ENCODE measurements around the gene CCDC175.
A peak's percentile ranks its signal among the peaks of the same experiment; 100 is the strongest.

The CCDC175 gene

DNA sequence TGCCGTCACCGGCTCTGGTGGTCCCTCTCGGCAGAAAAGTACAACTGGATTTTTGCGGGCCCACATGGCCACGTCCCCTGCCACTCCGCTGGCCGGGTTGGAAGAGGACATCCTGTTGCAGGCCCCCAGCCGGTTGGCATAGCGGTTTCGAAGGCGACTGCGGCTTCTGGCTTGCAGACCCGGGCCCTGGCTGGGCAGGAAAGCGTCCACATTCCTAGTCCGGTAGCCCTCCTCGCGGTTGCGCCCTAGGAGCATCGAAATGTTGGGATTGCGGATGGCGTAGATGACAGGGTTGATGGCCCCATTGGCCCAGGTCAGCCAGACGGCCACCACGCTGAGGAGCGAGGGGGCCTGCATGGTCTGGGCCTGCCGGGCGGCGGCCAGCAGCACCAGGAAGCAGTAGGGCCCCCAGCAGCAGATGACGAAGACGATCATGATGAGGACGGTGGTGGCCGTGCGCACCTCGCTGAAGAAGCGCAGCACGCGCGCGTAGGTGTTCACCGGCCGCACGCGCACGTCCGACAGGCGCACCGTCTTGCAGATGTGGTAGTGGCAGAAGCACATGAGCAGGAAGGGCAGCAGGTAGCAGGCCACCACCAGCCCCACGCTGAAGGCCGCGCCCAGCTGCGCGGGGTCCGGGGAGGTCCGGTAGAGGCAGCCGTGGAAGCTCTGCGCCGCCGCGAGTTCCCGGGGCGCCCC, 112.7 kb downstream of the CCDC175 start:
- Histone ChIP-seq H3K4me1 (ENCODE audit: control insufficient read depth, insufficient read depth, low read length) (peaks cover 17% of the 10 kb centered on the region), H3K36me3 (ENCODE audit: control insufficient read depth in 2 of 2, insufficient read depth in 2 of 2, low read length in 2 of 2) (no peaks in the 10 kb centered on the region), H3K9ac (ENCODE audit: low read length in 2 of 2) (peak overlapping the region; percentile 55 to 64), H3K27ac (ENCODE audit: low read length) (peak overlapping the region; percentile 75), H3K9me3 (ENCODE audit: control insufficient read depth in 2 of 2, low read length in 2 of 2) (no peaks in the 10 kb centered on the region), H3K27me3 (ENCODE audit: control insufficient read depth in 1 of 2, insufficient read depth in 2 of 2, low read length in 2 of 2) (no peaks in the 10 kb centered on the region), H3K4me3 (ENCODE audit: low read length in 2 of 2) (peak overlapping the region; percentile 63 to 81)

DNA sequence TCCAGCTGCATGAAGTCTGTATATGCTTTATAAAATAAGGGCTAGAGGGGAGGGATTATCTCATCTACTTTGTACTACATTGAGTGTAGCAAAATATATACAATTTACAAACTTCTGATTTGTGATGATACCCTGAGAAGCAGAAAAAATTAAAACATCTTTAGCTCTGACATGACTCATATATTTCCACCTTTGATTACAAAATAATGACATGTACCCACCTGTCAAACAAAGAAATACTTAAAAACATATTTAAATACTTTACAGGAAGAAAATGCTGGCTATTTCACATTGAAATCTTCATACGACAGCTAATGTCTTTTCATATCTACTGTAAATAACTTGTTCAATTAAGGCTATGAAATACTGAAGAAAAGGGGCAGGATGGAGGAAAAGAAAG, 114.7 kb downstream of the CCDC175 start:
- Histone ChIP-seq H3K4me3 (ENCODE audit: low read length in 2 of 2) (no peak overlapping the region), H3K9ac (ENCODE audit: low read length in 2 of 2) (no peak overlapping the region), H3K27me3 (ENCODE audit: control insufficient read depth in 1 of 2, insufficient read depth in 2 of 2, low read length in 2 of 2) (no peaks in the 10 kb centered on the region), H3K36me3 (ENCODE audit: control insufficient read depth in 2 of 2, insufficient read depth in 2 of 2, low read length in 2 of 2) (no peaks in the 10 kb centered on the region), H3K4me1 (ENCODE audit: control insufficient read depth, insufficient read depth, low read length) (peaks cover 17% of the 10 kb centered on the region), H3K9me3 (ENCODE audit: control insufficient read depth in 2 of 2, low read length in 2 of 2) (no peaks in the 10 kb centered on the region), H3K27ac (ENCODE audit: low read length) (no peak overlapping the region)

DNA sequence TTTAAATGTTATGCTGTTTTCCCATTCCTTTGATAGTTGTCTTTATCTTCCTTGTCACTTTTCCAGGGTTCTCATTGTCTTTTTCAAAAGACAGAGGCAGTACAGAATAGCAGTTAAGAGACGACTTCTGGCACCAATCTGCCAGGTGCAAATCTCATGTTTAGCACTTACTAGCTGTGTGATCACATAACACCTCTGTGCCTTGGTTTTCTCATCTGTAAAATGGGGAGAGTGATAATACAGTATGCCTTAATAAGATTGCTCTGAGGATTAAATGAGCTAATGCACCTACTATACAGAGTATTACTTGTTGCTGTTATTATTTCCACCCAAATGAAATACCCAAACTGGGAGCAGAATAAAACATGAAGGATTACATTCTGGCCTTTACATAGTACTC, 116.2 kb downstream of the CCDC175 start:
- Histone ChIP-seq H3K27ac (ENCODE audit: low read length) (no peak overlapping the region), H3K36me3 (ENCODE audit: control insufficient read depth in 2 of 2, insufficient read depth in 2 of 2, low read length in 2 of 2) (no peaks in the 10 kb centered on the region), H3K4me1 (ENCODE audit: control insufficient read depth, insufficient read depth, low read length) (peaks cover 12% of the 10 kb centered on the region), H3K9me3 (ENCODE audit: control insufficient read depth in 2 of 2, low read length in 2 of 2) (no peaks in the 10 kb centered on the region), H3K27me3 (ENCODE audit: control insufficient read depth in 1 of 2, insufficient read depth in 2 of 2, low read length in 2 of 2) (no peaks in the 10 kb centered on the region), H3K4me3 (ENCODE audit: low read length in 2 of 2) (no peak overlapping the region), H3K9ac (ENCODE audit: low read length in 2 of 2) (no peak overlapping the region)

DNA sequence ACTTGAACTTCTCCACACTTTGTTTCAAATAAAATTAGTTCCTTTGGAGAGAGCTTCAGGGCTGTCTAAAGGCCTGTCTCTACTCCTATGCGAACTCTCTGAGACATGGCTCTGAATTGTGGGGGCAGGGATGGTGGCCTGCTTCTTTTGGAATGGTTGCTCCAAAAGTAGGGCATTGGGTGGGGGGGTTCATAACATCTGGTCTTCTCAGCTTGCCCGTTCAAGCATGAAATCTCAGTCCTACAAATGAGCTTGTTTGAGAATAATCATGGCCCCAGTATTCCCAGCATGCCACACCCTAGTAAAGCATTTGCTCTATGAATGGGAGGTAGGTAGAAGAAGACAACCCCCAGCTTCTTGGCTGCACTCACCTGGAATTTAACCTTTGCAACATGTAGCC, 118.1 kb downstream of the CCDC175 start:
- H3K9ac ChIP-seq (ENCODE audit: low read length in 2 of 2), result no peak overlapping the region
- no peaks in the 10 kb centered on the region for H3K27me3 ChIP-seq (ENCODE audit: control insufficient read depth in 1 of 2, insufficient read depth in 2 of 2, low read length in 2 of 2)
- no peak overlapping the region for H3K27ac ChIP-seq (ENCODE audit: low read length)
- no peaks in the 10 kb centered on the region for H3K9me3 ChIP-seq (ENCODE audit: control insufficient read depth in 2 of 2, low read length in 2 of 2)
- H3K4me1 ChIP-seq (ENCODE audit: control insufficient read depth, insufficient read depth, low read length), result peaks cover 2% of the 10 kb centered on the region
- no peak overlapping the region for H3K4me3 ChIP-seq (ENCODE audit: low read length in 2 of 2)
- H3K36me3 ChIP-seq (ENCODE audit: control insufficient read depth in 2 of 2, insufficient read depth in 2 of 2, low read length in 2 of 2), result no peaks in the 10 kb centered on the region

DNA sequence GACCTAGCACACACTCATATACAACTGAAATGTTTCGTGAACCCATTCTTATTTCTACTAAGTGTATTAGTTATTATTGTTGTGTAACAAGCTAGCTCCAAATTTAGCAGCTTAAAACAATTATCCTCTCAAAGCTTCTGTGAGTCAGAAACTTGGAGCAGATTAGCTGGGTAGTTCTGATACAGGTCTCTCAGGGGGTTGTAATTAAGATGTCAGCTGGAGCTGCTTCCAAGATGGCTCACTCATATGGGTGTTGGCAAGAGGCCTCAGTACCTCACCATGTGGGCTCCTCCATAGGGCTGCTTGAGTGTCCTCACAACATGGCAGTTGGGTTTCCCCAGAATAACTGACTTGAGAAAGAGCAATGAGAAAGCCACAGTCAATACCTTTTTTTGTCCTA, 121.2 kb downstream of the CCDC175 start:
- Histone ChIP-seq H3K27ac (ENCODE audit: low read length) (no peak overlapping the region), H3K9me3 (ENCODE audit: control insufficient read depth in 2 of 2, low read length in 2 of 2) (no peaks in the 10 kb centered on the region), H3K9ac (ENCODE audit: low read length in 2 of 2) (no peak overlapping the region), H3K27me3 (ENCODE audit: control insufficient read depth in 1 of 2, insufficient read depth in 2 of 2, low read length in 2 of 2) (no peaks in the 10 kb centered on the region), H3K4me3 (ENCODE audit: low read length in 2 of 2) (no peak overlapping the region), H3K36me3 (ENCODE audit: control insufficient read depth in 2 of 2, insufficient read depth in 2 of 2, low read length in 2 of 2) (no peaks in the 10 kb centered on the region), H3K4me1 (ENCODE audit: control insufficient read depth, insufficient read depth, low read length) (no peaks in the 10 kb centered on the region)
